Suprapubic skin (tissue), 4 donors: Measurements from ENCODE around the gene CHST13. TPM values are rescaled to one million over a fixed set of nuclear protein-coding genes. Genes with fewer than 3 reads are reported as not detected.

Source experiments
- DNase-seq, 2 donors: peaks; one replicate each; pipeline ENCODE4 v3.0.0-alpha.2; 2019; ENCODE audit warnings: low spot score in 2 of 2
- H3K27ac ChIP-seq: fragments of 200-600 bp; sonication (generic); one replicate; pipeline ENCODE4 v1.5.1; 2019
- H3K27me3 ChIP-seq: fragments of 200-600 bp; sonication (generic); one replicate; pipeline ENCODE4 v1.5.1; 2019
- H3K36me3 ChIP-seq: fragments of 200-600 bp; sonication (generic); one replicate; pipeline ENCODE4 v1.5.1; 2019
- H3K4me1 ChIP-seq: fragments of 200-600 bp; sonication (generic); one replicate; pipeline ENCODE4 v1.5.1; 2019
- H3K4me3 ChIP-seq: fragments of 200-600 bp; sonication (generic); one replicate; pipeline ENCODE4 v1.5.1; 2019; ENCODE audit warnings: mild to moderate bottlenecking
- H3K9me3 ChIP-seq: fragments of 200-600 bp; sonication (generic); one replicate; pipeline ENCODE4 v1.5.1; 2019
- CTCF ChIP-seq, 2 donors: fragments of 200-600 bp in 1 of 2; fragments of 450-650 bp in 1 of 2; sonication (generic) in 1 of 2; IDR thresholded peaks; one replicate each; pipeline ENCODE4 v1.5.1; 2016 to 2019; ENCODE audit warnings: antibody characterized with exemption in 2 of 2, mild to moderate bottlenecking in 1 of 2, moderate library complexity in 1 of 2
- EP300 ChIP-seq: sonication (generic); formaldehyde crosslinking; IDR thresholded peaks from one replicate; pipeline ENCODE4 v1.6.1; 2017; ENCODE audit warnings: antibody characterized with exemption
- POLR2A ChIP-seq, 2 donors: fragments of 450-650 bp; IDR thresholded peaks; one replicate each; pipeline ENCODE4 v1.6.1; 2017; ENCODE audit warnings: antibody characterized with exemption in 2 of 2, mild to moderate bottlenecking in 2 of 2, moderate library complexity in 2 of 2
- POLR2AphosphoS5 ChIP-seq, 3 donors: sonication (generic); formaldehyde crosslinking; IDR thresholded peaks; one replicate each; pipeline ENCODE4 v1.6.1; 2017; ENCODE audit warnings: antibody characterized with exemption in 3 of 3
- WGBS: methylation state at CpG from one replicate; pipeline ENCODE4 v1.1.5; 2018; 5-methylcytosine and 5-hydroxymethylcytosine counted together
- total RNA-seq, 4 donors: library from RNA; depleted of rRNA; stranded (reverse); fragments of >200 nt; gene quantifications; one replicate each; pipeline ENCODE4 v1.1.0, GENCODE V29; 2016

Gene CHST13
- total RNA-seq, 4 donors from 2014 or later = not detected

- no peak for DNase-seq
- Histone ChIP-seq H3K36me3 (no peaks in the 10 kb centered on the region), H3K27me3 (peaks cover 41% of the 10 kb centered on the region), H3K4me1 (peaks cover 14% of the 10 kb centered on the region), H3K27ac (no peak overlapping the region), H3K4me3 (no peak overlapping the region), H3K9me3 (no peaks in the 10 kb centered on the region)
- 52% methylated on average over 9 of the region's 11 CpGs for WGBS
- TF ChIP-seq EP300 (no peak), POLR2AphosphoS5 (IDR thresholded peaks at IDR 0.05) (no peak), POLR2A (IDR thresholded peaks at IDR 0.05) (no peak), CTCF (IDR thresholded peaks at IDR 0.05) (no peak)
These were observed 2.6 kb upstream of the CHST13 start for GRCh38 chr3:126521122-126521891.

GRCh38 chr3:126522363-126522788 lies 1.6 kb upstream of the CHST13 start:
- TF ChIP-seq CTCF (IDR thresholded peaks at IDR 0.05) (peak; percentile 72 to 89), POLR2A (IDR thresholded peaks at IDR 0.05) (no peak), EP300 (no peak), POLR2AphosphoS5 (IDR thresholded peaks at IDR 0.05) (no peak)
- no peak for DNase-seq
- Histone ChIP-seq H3K36me3 (no peaks in the 10 kb centered on the region), H3K4me3 (no peak overlapping the region), H3K27me3 (peaks cover 41% of the 10 kb centered on the region), H3K9me3 (no peaks in the 10 kb centered on the region), H3K4me1 (peaks cover 14% of the 10 kb centered on the region), H3K27ac (no peak overlapping the region)
- 2% methylated on average over 6 of the region's 6 CpGs for WGBS

- WGBS = 13% methylated on average over 20 of the region's 31 CpGs
- TF ChIP-seq POLR2A (IDR thresholded peaks at IDR 0.05) = no peak
- TF ChIP-seq EP300 = no peak
- no peak for TF ChIP-seq CTCF (IDR thresholded peaks at IDR 0.05)
- no peak for TF ChIP-seq POLR2AphosphoS5 (IDR thresholded peaks at IDR 0.05)
- Histone ChIP-seq H3K4me3 (peak overlapping the region; percentile 50), H3K36me3 (no peaks in the 10 kb centered on the region), H3K27me3 (peaks cover 36% of the 10 kb centered on the region), H3K27ac (no peak overlapping the region), H3K4me1 (peaks cover 14% of the 10 kb centered on the region), H3K9me3 (no peaks in the 10 kb centered on the region)
- no peak for DNase-seq
These were observed 554 bp downstream of the CHST13 start for GRCh38 chr3:126524429-126524988.

- no peak for TF ChIP-seq POLR2AphosphoS5 (IDR thresholded peaks at IDR 0.05)
- no peak for TF ChIP-seq EP300
- TF ChIP-seq POLR2A (IDR thresholded peaks at IDR 0.05) = no peak
- TF ChIP-seq CTCF (IDR thresholded peaks at IDR 0.05) = no peak
- no peak overlapping the region for H3K27ac ChIP-seq
- H3K27me3 ChIP-seq = peaks cover 33% of the 10 kb centered on the region
- no peaks in the 10 kb centered on the region for H3K9me3 ChIP-seq
- H3K36me3 ChIP-seq = no peaks in the 10 kb centered on the region
- 78% methylated on average over 4 of the region's 12 CpGs for WGBS
- H3K4me1 ChIP-seq = peaks cover 14% of the 10 kb centered on the region
- H3K4me3 ChIP-seq = no peak overlapping the region
- DNase-seq = no peak
These were observed 1.3 kb downstream of the CHST13 start for GRCh38 chr3:126525091-126525852.
